Adrenal gland (tissue), 12 donors: ENCODE measurements around the gene TRIM10. TPM values are rescaled to one million over a fixed set of nuclear protein-coding genes. Genes with fewer than 3 reads are reported as not detected.

Experiments
- DNase-seq, 7 donors: peaks; one replicate each; pipeline ENCODE4 v3.0.0-alpha.2; 2019 to 2020
- H3K27ac ChIP-seq, 5 donors: fragments of 200-600 bp; sonication (generic) in 4 of 5; 1 replicate in 3 of 5; 2 replicates in 2 of 5; pipeline versions ENCODE4 v1.5.1 to v1.8.0; 2016 to 2020; ENCODE audit warnings: mild to moderate bottlenecking in 1 of 5
- H3K27me3 ChIP-seq: fragments of 200-600 bp; 2 replicates; pipeline ENCODE4 v1.8.0; 2021
- H3K36me3 ChIP-seq, 2 donors: fragments of 200-600 bp; replicated peaks in 1 of 2; 1 replicate in 1 of 2; 2 replicates in 1 of 2; pipeline versions ENCODE4 v1.5.1 to v1.8.0; 2018 to 2022
- H3K4me1 ChIP-seq, 2 donors: fragments of 200-600 bp; replicated peaks in 1 of 2; 1 replicate in 1 of 2; 2 replicates in 1 of 2; pipeline versions ENCODE4 v1.5.1 to v1.8.0; 2018 to 2021
- H3K4me3 ChIP-seq, 4 donors: fragments of 200-600 bp; sonication (generic) in 3 of 4; one replicate each; pipeline ENCODE4 v1.5.1; 2016 to 2018
- H3K9me3 ChIP-seq, 3 donors: fragments of 200-600 bp; sonication (generic) in 1 of 3; replicated peaks in 1 of 3; 1 replicate in 2 of 3; 2 replicates in 1 of 3; pipeline versions ENCODE4 v1.5.1 to v1.8.0; 2016 to 2021
- POLR2A ChIP-seq, 2 donors: fragments of 450-650 bp; IDR thresholded peaks; one replicate each; pipeline ENCODE4 v1.6.1; 2017; ENCODE audit warnings: antibody characterized with exemption in 2 of 2, mild to moderate bottlenecking in 2 of 2, moderate library complexity in 1 of 2
- WGBS, 4 donors: extraction: QIAGEN DNeasy Blood & Tissue Kit in 2 of 4; methylation state at CpG; one replicate each; pipeline versions ENCODE4 v1.1.5 to v1.1.7; 2013 to 2017; 5-methylcytosine and 5-hydroxymethylcytosine counted together
- intact Hi-C, 2 donors: fragments of 100-400 bp; cut with DNase I; formaldehyde crosslinking; loops; one replicate each; pipeline versions ENCODE4 v1.14.1 to v1.15.0; 2022 to 2023
- polyA plus RNA-seq, 3 donors: library from polyadenylated mRNA; stranded (reverse); fragments of 200-250 nt in 2 of 3; fragments of 350-450 nt in 1 of 3; fragmentation: Illumina TruSeq in 1 of 3; extraction: RNeasy Lipid Tissue Mini Kit (QIAGEN cat#74804) in 1 of 3; gene quantifications; one replicate each; pipeline ENCODE4 v1.2.3, GENCODE V29; 2013 to 2014
- total RNA-seq, 9 donors: library from RNA; depleted of rRNA in 4 of 9; stranded (reverse); fragments of >200 nt in 4 of 9; fragments of 120-200 nt in 1 of 9; fragmentation: NEBNext Ultra II Directional in 1 of 9; extraction: Animal tissue kit (Norgen Biotek cat#: 25700) in 1 of 9; gene quantifications; one replicate each; pipeline versions ENCODE4 v1.1.0 to v1.2.4, GENCODE V29; 2013 to 2023
- TF ChIP-seq, protein P1 (sequence below), 6 experiments: fragments of 450-650 bp in 4 of 6; fragments of 200-600 bp in 2 of 6; sonication (generic) in 1 of 6; IDR thresholded peaks; 1 replicate in 5 of 6; 2 replicates in 1 of 6; pipeline versions ENCODE4 v1.5.1 to v1.8.0; 2016 to 2021; ENCODE audit warnings: antibody characterized with exemption in 6 of 6, mild to moderate bottlenecking in 2 of 6, moderate library complexity in 1 of 6
- donor health status: healthy with polysubstance abuse.
- donor health status: Bipolar disorder and iron deficiency.
- donor health status: DM: yes; HTN: yes; CAD: no.
- donor health status: DM: no; HTN: no; CAD: no.
- donor health status: DM: no; HTN: no; CAD: no.
- donor health status: DM: yes; HTN: yes; CAD: no.

Gene TRIM10
- total and polyA plus RNA-seq, 12 donors: 0.67 TPM; not detected in 11

DNA sequence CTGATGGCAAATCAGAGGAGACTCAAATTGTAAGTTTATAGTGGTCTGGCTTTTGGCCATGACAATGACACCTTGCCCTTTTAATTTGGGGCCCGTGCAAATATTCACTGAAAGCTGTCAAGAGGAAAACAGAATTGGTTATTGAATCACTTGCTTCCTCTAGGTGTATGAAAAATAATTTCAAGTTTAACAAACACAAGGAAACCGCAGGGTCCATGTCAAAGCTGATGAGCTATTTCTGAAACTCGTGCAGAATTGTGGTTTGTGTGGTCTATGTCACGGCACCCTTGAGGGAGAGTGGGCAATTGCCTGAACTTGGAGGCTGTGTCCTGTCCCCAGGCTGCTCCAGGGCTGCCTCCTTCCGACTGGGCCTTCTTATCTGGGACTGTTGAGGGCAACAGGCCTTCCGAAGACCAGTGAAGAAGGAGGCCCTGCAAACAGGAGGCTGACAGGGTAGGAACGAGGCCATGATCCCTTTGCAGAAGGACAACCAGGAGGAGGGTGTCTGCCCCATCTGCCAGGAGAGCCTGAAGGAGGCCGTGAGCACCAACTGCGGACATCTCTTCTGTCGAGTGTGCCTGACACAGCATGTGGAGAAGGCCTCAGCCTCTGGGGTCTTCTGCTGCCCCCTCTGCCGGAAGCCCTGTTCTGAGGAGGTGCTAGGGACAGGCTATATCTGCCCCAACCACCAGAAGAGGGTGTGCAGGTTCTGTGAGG is 24.3 kb downstream of the TRIM10 start:
- no peaks in the 10 kb centered on the region for H3K4me1 ChIP-seq
- peaks cover 2% of the 10 kb centered on the region for H3K27me3 ChIP-seq
- no peak overlapping the region for H3K4me3 ChIP-seq
- H3K27ac ChIP-seq: no peak overlapping the region
- TF ChIP-seq POLR2A (IDR thresholded peaks at IDR 0.05): no peak
- TF ChIP-seq, protein P1, sequence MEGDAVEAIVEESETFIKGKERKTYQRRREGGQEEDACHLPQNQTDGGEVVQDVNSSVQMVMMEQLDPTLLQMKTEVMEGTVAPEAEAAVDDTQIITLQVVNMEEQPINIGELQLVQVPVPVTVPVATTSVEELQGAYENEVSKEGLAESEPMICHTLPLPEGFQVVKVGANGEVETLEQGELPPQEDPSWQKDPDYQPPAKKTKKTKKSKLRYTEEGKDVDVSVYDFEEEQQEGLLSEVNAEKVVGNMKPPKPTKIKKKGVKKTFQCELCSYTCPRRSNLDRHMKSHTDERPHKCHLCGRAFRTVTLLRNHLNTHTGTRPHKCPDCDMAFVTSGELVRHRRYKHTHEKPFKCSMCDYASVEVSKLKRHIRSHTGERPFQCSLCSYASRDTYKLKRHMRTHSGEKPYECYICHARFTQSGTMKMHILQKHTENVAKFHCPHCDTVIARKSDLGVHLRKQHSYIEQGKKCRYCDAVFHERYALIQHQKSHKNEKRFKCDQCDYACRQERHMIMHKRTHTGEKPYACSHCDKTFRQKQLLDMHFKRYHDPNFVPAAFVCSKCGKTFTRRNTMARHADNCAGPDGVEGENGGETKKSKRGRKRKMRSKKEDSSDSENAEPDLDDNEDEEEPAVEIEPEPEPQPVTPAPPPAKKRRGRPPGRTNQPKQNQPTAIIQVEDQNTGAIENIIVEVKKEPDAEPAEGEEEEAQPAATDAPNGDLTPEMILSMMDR (IDR thresholded peaks at IDR 0.05): no peak
- H3K9me3 ChIP-seq: no peaks in the 10 kb centered on the region
- H3K36me3 ChIP-seq: no peaks in the 10 kb centered on the region
- intact Hi-C loops: no loop called here
- 73 to 85% (median 74%) methylated on average over 7 to 11 of the region's 11 CpGs for WGBS, 4 donors
- no peak for DNase-seq

DNA sequence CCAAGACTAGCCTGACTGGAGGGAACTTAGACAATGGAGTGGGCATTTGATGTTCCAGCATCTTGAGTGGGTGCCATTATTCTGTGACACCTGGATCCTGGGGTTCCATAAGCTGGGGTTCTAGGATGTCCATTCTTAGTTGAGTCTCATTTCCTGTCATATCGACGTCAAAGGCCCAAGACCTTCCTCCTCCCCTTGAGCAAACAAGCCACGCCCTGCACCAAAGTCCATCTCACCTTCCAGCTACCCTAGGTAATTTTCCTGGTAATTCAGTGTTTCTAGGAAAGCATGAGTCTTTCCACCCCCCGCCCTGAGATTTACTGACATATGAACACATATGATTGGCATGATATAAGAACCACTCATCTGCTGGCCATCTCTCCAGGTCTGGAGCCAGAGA is 25.3 kb downstream of the TRIM10 start, which contains the start of gene TRIM40:
Gene TRIM40 (plus strand): TSS at position 384 of the 400 bp plus-strand sequence. CDS start 897 bp downstream, outside the sequence.
- H3K9me3 ChIP-seq: no peaks in the 10 kb centered on the region
- no peak for TF ChIP-seq POLR2A (IDR thresholded peaks at IDR 0.05)
- H3K27me3 ChIP-seq: peaks cover 5% of the 10 kb centered on the region
- H3K27ac ChIP-seq: no peak within 1 kb of the TSS
- 62 to 82% (median 77%) methylated on average over 4 of the region's 4 CpGs for WGBS, 4 donors
- no peaks in the 10 kb centered on the region for H3K36me3 ChIP-seq
- H3K4me3 ChIP-seq: no peak within 1 kb of the TSS
- no peak for DNase-seq
- intact Hi-C loops: no loop called here
- H3K4me1 ChIP-seq: no peaks in the 10 kb centered on the region

DNA sequence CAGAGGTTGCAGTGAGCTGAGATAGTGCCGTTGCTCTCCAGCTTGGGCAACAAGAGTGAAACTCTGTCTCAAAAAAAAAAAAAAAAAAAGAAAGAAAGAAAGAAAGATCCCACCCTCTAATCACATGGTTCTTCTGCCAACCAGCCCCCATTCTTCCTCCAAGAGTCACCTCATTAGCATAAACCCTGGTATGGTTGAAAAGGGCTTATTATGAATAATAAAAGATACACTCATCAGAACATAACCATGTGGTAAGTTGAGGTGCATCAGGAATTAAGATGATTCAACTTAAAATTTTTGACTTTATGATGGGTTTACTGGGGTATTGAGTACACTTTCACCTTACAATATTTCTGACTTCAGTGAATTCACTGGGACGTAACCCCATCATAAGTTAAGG is 25.9 kb downstream of the TRIM10 start:
- H3K9me3 ChIP-seq: no peaks in the 10 kb centered on the region
- no peaks in the 10 kb centered on the region for H3K36me3 ChIP-seq
- DNase-seq: no peak
- peaks cover 6% of the 10 kb centered on the region for H3K27me3 ChIP-seq
- intact Hi-C loops: no loop called here
- no peak overlapping the region for H3K27ac ChIP-seq
- WGBS, 4 donors: 81 to 91% (median 82%) methylated on average over 2 of the region's 2 CpGs
- no peaks in the 10 kb centered on the region for H3K4me1 ChIP-seq
- TF ChIP-seq, protein P1 (IDR thresholded peaks at IDR 0.05): no peak
- TF ChIP-seq POLR2A (IDR thresholded peaks at IDR 0.05): no peak
- no peak overlapping the region for H3K4me3 ChIP-seq

DNA sequence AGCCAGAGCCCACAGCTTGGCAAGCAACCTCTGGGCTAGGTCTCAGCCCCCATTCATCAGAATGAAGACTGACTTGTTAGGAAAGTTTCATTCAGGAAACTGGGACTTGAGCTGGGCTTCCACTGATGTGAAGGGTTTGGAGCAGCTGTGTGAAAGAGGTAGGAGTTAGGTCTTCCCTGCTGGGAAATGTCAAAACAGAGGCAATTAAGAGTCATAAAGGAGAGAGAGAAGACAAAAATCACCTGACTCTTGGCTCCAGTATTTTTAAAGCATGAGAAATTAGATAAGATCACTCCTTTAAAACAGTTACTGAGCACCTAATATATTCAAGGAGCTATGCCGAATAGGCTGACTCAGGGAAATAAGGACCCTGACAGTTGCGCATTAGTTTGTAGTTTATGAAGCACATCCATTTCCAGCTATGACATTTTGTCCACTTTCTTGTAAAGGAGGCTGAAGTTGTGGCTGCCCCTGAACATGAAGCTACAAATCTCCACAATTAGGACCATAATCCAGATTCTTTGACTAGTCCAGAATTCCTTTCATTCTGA is 29.0 kb downstream of the TRIM10 start:
- H3K9me3 ChIP-seq: no peaks in the 10 kb centered on the region
- intact Hi-C loops: loop anchor here in 1 of 2 donors (5.0 kb wide), 1 partner anchor 285 kb away; no protein-coding TSS in a partner anchor
- no peaks in the 10 kb centered on the region for H3K36me3 ChIP-seq
- no peak overlapping the region for H3K4me3 ChIP-seq
- peaks cover 37% of the 10 kb centered on the region for H3K27me3 ChIP-seq
- WGBS, 4 donors: 57 to 72% (median 63%) methylated on average over 2 of the region's 2 CpGs
- no peak overlapping the region for H3K27ac ChIP-seq
- no peaks in the 10 kb centered on the region for H3K4me1 ChIP-seq
- TF ChIP-seq, protein P1 (IDR thresholded peaks at IDR 0.05): no peak
- no peak for TF ChIP-seq POLR2A (IDR thresholded peaks at IDR 0.05)
- DNase-seq: no peak
